Activated CD8-positive, alpha-beta memory T cell treated with anti-CD3 and anti-CD28 coated beads, Interleukin-2, amount 50 U/mL, for 48 hours (primary cell): ENCODE results near the gene RHBDF2.

Experiments used
- DNase-seq: peaks from one replicate; pipeline ENCODE4 v3.0.0-alpha.2; 2020

Gene RHBDF2

GRCh38 chr17:76452660-76453430 lies 48.4 kb downstream of the RHBDF2 start, which contains the start of gene UBE2O:
Gene UBE2O, minus strand, starts transcription at chr17:76453152. Its CDS starts 11 bp downstream, at chr17:76453141.
- DNase-seq = peak; percentile 97

DNA sequence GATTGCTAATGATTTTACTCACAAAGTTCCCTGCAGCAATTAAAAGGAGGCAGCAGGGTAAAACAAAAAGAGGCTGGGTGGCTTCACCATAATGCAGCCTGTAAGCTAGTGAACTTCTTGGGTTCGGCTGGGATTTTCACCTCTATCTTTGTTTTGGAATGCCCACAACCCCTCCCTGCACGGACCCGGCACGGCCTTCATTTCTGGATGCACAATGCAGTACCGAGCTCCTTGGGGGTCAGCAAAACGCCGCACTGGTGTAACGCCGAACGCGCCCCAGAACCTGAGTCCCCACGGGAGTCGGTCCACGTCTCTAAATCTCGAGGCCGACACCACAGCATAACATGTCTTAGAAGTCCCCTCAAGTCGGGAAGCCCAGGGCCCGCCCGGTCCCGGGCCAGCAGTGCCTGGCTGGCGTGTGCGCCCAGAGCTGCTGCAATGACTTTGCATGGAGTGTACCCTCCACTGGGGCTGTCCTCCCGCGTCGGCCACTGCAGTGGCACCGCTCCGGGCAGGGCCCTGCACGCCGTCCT lies 49.0 kb downstream of the RHBDF2 start:
- peak; percentile 65 for DNase-seq

- DNase-seq = no peak
Measured at GRCh38 chr17:76451506-76451905, 49.7 kb downstream of the RHBDF2 start.

DNA sequence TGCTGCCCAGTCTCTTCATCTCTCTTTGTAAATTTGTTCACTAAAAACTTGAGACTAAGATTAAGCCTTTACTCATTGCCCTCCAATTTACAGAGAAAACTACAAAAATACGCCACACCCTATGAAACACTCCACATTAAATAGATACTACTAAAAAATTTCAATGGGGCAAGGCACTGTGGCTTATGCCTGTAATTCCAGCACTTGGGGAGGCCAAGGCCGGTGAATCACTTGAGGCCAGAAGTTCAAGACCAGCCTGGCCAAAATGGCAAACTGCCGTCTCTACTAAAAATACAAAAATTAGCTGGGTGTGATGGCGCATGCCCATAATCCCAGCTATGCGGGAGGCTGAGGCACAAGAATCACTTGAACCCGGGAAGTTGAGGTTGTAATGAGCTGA lies 52.1 kb downstream of the RHBDF2 start:
- no peak for DNase-seq

DNA sequence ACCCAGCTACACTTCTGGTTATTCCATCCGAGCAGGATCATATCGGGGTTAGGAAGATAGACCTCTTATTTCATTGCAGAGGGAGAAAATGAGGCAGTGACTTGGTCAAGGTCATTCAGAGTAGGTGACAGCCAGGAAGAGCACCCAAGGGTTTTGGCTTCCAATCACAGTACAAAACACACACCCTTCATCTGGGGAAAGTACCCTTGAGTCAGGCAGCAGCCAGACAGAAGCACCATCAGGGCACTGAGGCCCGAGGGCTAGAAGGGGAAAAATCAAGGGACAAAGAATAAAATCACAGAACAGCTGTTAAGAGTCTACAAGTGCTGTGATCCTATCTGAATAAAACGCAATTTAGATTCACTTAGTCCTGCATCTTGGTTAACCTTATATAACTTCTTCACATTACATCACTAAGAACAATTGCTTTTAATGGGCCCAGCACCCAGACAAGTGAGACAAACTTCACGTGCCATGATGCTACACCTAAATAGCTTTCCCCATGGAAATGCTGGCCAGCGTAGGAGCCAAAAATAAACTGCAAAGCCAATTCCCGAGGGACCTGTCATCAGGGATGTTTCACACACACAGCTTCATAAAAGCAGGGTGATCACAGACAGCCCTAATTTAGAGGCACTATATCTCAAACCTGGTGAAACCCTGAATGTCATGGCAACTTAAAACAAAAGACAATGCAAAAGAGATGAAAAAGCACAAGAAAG lies 53.1 kb downstream of the RHBDF2 start:
- DNase-seq = no peak

DNA sequence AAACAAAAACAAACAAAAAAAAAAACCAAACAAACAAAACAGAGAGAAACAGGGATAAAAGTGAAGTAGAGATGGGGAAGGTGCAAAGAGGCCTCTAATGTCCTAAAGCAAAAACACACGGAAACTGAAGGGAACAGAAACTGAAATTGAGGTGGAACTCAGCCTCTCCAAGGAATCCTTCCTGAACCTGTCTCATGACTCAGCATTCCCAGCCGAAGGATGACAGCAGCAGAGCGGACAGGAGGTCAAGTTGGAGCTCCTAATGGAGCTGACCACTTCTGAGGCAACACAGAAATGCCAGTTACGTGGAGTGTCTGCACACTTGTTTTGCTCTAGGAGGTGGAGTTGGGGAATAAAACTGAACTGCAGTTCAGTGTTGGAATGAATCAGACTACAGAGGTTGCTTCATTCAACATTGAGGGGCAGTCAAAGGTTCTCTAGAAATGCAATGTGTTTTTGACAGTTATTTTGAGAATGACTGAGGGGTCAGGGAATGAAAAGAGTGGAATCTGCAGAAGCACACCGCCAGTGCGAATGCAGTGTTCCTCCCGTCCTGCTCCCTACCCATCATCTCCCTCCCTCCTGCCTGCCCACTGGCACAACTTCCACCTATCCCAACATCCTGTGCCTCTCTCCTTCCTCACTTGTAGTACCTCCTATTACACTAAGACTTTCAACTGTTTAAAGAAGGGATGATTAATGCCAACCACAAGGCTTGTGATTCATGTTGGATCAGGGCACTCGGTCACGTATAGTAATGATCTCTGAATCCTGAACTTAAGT lies 54.6 kb downstream of the RHBDF2 start:
- DNase-seq = no peak

GRCh38 chr17:76445697-76446448 lies 55.4 kb downstream of the RHBDF2 start:
- DNase-seq = no peak

DNA sequence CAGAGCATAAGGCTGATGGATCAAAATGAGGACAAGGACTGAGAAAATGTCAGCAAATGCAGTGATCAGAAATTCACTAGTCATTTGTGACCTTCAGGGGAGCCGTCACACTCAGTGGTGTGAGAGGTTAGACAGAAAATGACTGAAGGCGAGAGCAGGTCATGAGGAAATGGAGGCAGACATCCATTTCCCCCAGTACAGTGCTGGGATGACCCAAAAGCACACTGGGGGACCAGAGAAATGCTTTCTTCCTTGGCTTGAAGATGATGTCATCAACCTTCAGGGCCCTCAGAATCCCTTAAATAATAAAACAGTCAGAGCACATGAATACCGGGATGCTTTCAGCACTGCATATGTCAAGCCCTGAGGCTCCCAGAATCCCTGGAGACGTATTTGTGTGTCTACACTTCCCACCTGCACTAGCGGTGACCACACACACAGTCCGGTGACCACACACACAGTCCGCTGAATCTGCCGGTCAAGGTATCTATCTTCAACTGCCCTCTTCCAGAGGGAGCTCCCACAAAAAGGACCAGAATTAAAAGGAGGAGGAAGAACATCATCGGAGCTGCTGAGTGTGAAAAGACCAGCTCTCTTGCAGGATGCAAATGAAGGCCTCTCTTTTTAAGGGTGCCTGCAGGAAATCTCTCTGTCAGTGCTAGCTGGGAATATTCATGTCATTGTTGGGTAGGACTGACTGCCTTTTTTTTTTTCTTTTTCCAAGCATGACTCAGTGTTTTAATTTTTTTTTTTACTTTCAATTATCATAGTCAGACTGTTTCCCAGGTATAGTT lies 56.5 kb downstream of the RHBDF2 start:
- DNase-seq = no peak

GRCh38 chr17:76442341-76443338 lies 58.6 kb downstream of the RHBDF2 start:
- no peak for DNase-seq

DNA sequence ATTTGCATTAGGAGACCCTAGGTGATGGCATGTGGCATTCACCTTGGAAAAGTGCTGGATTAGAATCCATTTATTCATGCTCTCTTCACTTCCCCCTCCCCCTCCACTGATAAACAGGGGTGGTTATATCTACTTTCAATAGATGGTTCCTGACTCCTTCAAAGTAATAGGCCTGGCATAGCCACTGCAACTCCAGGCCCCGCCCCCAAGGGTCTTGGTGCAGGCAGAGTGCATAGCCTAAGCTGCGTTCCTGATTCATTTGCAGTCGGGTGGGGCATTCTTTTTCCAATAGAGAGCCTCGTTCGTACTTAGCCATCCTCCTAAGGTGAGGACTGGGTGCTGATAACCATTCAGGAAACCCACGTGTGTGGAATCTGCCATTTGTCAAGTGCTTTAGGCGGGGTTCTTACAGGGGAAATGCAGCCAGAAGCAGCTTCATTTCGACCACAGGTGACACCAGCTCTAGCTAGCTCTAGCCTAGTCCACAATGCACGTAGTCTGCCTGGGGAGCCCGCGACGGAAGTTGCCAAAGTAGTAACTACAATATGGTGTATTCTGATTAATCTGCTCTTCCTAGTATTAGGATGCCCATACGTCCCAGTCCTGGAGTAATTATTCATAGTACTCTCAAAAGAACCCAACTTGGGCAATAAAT lies 59.4 kb downstream of the RHBDF2 start:
- no peak for DNase-seq

GRCh38 chr17:76440751-76441362 lies 60.4 kb downstream of the RHBDF2 start:
- no peak for DNase-seq

DNA sequence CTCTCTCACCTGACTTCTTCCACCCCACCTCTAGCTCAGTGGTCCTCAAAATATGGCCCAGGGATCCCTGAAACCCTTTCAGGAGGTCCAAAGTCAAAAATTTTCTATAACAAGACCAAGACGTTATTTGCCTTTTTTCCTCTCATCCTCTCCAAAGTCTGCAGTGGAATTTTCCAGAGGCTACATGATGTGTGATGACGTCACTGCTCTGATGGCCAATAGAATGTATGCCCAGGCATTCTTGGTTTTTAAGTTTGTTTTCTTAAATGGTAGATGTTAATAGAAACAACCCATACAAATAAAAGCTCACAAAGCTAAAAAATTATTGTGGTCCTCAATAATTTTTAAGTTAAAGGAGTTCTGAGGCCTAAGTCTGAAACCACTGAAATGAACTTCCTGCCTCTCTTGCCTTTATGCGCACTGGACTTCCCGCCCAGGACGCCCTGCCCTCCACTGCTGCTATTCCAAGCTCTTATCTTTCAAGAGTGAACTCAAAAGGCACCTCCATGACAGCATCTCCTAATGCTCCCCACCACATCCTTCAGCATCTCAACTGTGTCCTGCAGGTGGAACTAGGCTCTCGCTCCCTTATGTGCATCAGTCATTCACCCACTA lies 61.8 kb downstream of the RHBDF2 start:
- DNase-seq = no peak

GRCh38 chr17:76438906-76439305 lies 62.3 kb downstream of the RHBDF2 start:
- no peak for DNase-seq

DNA sequence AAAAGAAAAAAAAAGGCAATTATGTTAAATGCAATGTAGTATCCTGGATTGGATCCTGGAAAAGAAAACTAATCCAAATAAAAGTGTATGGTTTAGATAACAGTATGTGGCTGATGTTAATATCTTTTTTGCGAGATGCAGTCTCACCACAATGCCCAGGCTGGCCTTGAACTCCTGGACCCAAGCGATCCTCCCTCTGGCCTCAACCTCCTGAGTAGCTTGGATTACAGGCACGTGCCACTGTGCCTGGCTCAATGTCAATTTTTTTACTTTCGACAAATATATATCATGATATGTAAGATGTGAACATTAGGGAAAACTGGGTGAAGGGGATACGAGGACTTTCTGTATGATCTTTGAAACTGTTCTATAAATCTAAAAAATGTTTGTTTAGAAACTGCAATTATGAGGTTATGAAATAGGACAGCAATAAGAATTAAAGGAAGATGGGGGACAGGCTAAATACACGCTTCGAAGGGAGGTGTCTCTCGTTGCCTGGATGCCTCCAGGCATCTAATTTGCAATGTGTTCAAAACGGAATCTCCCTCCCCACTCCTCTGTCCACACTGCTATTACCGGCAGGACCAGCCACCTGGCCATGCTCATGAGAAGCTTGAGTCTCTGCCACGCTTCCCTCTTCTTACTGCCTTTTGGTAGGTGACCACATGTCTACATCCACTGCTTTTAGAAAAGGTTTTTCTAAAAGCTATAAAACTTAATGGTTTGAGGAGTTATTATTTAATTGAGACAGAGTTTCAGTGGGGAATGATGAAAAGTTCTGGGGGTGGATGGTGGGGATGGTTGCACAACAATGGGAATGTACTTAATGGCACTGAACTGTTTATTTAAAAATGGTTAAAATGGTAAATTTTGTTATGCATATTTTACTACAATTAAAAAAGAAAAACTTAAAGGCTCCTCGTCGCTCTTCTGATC lies 63.5 kb downstream of the RHBDF2 start:
- DNase-seq = no peak

DNA sequence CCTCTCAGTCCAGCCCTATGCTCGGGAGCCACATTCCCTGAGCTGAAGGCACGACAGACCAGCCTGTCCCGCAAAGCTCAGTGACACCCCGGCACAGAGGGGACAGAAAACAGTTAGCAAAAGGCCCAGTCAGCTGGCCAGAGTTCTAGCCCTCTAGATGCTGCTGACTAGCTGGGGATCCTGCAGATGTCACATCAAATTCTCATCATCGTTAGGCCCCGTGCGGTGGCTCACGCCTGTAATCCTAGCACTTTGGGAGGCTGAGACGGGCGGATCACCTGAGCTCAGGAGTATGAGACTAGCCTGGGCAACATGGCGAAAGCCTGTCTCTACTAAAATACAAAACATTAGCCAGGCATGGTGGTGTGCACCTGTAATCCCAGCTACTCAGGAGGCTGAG lies 65.5 kb downstream of the RHBDF2 start:
- DNase-seq = no peak

DNA sequence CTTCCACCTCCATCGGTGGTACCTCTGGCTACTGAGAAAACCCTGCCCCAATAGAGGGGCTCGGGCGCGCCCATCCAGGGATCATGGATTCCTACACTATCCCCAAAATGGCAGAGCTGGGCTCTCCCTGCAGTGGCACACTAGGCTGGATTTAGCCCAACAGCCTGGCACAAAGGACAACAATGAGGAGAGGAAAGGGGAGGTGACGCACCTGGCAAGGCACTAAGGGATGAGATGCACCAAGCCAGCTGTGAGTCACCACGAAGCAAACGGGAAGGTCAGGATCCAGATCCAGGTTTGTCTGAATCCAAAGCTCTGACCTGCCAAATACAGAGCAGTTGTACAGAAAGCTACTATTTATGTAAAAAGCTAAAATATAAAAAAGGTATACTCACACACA lies 66.4 kb downstream of the RHBDF2 start:
- DNase-seq = no peak

DNA sequence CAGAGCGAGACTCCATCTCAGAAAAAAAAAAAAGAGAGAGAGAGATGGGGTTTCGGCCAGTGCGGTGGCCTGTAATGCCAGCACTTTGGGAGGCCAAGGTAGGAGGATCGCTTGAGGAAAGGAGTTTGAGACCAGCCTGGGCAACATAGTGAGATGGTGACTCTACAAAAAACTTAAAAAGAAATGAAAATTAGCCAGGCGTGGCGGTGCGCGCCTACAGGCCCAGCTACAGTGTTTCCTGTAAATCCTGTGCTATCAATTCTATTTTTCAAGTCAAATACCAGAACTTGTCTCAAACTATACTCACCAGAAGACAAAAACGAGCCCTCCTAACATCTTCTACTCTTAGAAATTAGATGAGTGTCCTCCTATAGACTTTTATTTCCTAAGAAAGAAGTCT lies 67.5 kb downstream of the RHBDF2 start:
- DNase-seq = no peak
